GM10266 (cell line): ENCODE measurements around the gene OR2AG2.

Experiments used
- DNase-seq: peaks from one replicate; pipeline ENCODE4 v3.0.0; 2012; ENCODE audit errors: extremely low spot score
- TF ChIP-seq, protein P1 (sequence below): IDR thresholded peaks from 2 replicates; pipeline ENCODE4 v1.5.1; 2012; ENCODE audit warnings: mild to moderate bottlenecking, low read depth; ENCODE audit not compliant: control insufficient read depth, insufficient read depth; ENCODE audit errors: missing control alignments

Gene OR2AG2

DNA sequence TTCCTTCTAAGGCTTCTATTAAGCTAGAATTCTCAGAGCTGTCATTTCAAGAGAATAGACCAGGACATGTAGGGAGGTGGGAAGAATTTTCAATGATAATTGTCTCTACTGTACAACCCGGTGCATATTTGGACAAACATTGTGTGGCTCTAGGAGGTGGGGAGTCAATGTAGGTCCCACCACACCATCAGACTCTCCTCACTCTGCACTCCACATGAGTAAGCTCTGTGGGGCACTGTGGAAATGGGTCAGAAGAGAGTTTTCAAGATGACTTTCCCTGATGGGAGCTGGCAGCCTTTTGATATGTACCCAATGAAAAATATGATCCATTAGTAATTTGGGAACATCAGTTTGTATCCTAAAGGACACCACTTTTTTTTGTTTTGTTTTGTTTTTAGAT, 33.2 kb downstream of the OR2AG2 start:
- DNase-seq, result no peak
- TF ChIP-seq, protein P1, sequence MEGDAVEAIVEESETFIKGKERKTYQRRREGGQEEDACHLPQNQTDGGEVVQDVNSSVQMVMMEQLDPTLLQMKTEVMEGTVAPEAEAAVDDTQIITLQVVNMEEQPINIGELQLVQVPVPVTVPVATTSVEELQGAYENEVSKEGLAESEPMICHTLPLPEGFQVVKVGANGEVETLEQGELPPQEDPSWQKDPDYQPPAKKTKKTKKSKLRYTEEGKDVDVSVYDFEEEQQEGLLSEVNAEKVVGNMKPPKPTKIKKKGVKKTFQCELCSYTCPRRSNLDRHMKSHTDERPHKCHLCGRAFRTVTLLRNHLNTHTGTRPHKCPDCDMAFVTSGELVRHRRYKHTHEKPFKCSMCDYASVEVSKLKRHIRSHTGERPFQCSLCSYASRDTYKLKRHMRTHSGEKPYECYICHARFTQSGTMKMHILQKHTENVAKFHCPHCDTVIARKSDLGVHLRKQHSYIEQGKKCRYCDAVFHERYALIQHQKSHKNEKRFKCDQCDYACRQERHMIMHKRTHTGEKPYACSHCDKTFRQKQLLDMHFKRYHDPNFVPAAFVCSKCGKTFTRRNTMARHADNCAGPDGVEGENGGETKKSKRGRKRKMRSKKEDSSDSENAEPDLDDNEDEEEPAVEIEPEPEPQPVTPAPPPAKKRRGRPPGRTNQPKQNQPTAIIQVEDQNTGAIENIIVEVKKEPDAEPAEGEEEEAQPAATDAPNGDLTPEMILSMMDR, result no peak

DNA sequence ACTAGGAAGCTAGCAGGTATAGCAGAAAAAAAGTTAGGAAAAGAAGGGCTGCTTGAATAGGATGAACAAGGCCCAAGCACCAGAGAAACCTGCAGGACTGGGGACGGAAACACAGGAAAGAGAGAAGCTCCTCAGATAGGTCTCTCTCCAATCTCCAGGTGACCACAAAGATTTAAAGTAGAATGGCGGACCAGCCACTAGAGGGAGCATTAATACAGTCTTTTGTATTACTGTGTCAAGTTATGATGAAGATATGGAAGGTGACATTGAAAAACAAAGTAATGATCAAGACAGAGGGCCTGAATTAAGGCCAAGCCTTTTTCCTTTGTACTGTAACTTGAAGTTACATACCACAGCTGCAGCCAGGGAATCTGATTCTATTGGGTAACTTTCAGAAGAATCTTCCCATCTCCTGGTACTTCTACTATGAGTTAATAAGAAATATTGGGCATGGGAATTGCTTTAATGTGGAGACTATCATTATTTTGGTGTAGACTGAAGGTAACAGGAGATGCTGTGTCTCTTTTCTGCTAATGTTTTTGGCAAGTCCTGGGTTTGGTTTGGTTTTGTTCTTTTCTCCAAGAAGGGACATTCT, 33.8 kb downstream of the OR2AG2 start:
- DNase-seq, result peak; percentile 53
- TF ChIP-seq, protein P1, result peak; percentile 73

DNA sequence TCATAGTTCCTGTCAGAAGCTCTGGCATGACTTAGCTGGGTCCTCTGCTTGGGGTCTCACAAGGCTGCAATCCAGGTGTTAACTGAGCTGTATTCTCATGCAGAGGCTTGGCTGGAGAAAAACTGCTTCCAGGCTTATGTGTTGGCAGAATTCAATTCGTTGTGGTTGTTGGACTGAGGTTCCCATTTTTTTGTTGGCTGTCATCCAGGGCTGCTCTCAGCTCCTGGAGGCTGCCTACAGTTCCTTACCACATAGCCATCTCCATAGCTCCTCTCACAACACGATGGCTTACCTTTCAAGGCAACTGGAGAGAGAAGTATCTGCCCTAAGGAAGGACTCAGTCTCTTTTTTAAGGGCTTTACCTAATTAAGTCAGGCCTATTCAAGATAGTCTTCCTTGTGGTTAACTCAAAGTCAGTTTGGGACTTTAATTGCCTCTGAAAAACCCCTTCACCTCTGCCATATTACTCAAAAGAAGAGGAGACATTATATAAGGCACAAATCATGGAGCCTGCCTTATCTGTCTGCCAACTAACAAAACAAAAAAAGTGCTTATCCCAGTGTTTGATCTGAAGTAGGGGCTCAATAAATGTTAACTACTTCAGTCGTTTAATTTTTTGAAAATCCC, 35.2 kb downstream of the OR2AG2 start:
- TF ChIP-seq, protein P1, result no peak
- no peak for DNase-seq

DNA sequence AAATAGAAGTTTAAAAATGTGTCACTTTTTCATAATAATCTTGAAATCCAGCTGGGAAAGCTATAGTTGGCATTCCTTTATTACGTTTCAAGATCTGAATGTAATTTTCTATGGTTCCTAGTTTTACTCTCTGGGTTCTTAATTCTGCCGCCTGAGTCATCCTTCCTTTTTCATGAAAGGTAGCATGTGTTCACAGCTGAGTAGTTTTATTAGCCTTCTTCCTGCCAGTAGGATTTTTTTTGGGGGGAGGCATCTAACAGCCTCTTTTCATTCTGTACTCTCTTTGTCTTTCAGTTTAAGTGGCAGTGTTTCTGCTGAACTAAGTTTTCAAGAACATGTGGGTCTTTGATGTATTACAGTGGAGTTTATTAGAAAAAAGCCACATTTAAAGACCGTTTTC, 36.5 kb downstream of the OR2AG2 start:
- TF ChIP-seq, protein P1, result no peak
- no peak for DNase-seq

DNA sequence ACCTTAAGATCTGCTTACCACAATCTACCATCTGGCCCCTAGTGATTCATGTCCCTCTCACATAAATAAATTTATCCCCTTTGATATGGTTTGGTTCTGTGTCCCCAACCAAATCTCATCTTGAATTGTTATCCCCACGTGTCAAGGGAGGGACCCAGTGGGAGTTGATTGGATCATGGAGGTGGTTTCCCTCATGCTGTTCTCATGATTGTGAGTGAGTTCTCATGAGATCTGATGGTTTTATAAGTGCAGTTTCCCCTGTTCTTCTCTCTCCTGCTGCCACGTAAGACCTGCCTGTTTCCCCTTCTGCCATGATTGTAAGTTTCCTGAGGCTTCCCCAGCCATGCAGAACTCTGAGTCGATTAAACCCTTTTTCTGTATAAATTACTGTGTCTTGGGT, 37.2 kb downstream of the OR2AG2 start:
- TF ChIP-seq, protein P1, result no peak
- DNase-seq, result no peak

DNA sequence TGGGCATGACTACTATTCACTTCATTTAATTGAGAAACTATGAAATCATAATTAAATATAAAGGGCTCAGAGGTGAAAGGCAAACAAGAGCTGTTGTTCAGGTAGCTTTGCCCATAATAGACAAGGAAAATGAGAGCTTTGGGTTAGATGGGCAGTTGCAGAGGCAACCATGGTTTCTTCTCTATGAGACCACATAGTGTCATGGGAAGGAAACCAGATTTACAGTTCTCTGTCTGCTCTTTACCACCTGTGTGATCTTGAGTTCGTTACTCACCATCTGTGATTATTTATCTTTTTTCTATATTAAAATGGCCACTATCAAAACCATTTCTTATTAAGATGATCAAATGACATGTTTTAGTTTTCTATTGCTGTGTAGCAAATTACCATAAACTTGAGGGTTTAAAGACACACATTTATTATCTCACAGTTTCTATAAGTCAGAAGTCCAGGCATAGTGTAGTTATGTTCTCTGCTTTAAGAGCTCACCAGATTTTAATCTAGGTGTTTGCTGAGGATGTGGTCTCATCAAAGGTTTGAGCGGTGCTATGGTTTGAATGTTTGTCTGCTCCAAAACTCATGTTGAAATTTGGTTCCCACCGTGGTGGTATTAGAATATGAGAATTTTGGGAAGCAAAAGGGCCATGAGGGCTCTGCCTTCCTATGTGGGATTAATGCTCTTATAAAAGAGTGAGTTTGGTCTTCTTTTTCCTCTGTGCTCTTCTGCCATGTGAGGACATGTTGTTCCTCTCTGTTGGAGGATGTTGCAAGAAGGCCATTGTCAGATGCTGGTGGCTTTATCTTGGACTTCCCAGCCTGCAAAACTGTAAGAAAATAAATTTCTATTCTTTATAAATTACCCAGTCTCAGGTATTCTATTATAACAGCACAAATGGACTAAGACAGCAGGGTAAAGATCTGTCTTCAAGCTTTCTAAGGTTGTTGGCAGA, 38.2 kb downstream of the OR2AG2 start:
- TF ChIP-seq, protein P1, result no peak
- no peak for DNase-seq
